GM19238 (cell line): ENCODE data around the gene SUMF1.
A peak's percentile ranks its signal among the peaks of the same experiment; 100 is the strongest.

Source experiments
- DNase-seq: peaks from one replicate; pipeline ENCODE4 v3.0.0; 2011; ENCODE audit warnings: low spot score; ENCODE audit not compliant: insufficient read length

SUMF1 gene

GRCh38 chr3:4466741-4467521 lies at the start of gene SUMF1:
Gene SUMF1, minus strand, starts transcription at chr3:4467269. Its CDS starts 24 bp downstream, at chr3:4467245.
- DNase-seq = peak; percentile 87

GRCh38 chr3:4515916-4516579 lies 49.0 kb upstream of the SUMF1 start:
- DNase-seq = no peak

DNA sequence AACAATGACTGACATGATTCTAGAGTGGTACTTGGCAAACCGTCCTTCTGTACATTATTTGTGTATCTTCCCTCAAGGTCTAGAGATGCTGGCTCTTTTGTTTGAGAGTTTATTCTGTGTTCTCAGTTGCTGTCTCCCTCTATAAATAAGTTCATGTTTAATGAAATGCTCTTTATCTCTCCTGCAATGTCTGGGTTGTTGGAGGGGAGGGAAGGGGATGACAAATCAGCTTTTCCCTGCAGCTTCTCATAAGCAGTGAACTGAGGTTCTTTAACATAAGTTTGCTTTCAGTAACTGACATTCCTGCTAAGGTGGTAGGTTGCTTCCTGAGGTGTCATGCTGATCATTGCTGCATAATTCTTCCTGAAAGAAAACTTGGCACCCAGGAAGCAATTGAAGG lies 47.8 kb upstream of the SUMF1 start:
- DNase-seq = no peak

- no peak for DNase-seq
Observed at GRCh38 chr3:4514321-4514720, 47.3 kb upstream of the SUMF1 start.

GRCh38 chr3:4512895-4513616 lies 46.0 kb upstream of the SUMF1 start:
- no peak for DNase-seq

DNA sequence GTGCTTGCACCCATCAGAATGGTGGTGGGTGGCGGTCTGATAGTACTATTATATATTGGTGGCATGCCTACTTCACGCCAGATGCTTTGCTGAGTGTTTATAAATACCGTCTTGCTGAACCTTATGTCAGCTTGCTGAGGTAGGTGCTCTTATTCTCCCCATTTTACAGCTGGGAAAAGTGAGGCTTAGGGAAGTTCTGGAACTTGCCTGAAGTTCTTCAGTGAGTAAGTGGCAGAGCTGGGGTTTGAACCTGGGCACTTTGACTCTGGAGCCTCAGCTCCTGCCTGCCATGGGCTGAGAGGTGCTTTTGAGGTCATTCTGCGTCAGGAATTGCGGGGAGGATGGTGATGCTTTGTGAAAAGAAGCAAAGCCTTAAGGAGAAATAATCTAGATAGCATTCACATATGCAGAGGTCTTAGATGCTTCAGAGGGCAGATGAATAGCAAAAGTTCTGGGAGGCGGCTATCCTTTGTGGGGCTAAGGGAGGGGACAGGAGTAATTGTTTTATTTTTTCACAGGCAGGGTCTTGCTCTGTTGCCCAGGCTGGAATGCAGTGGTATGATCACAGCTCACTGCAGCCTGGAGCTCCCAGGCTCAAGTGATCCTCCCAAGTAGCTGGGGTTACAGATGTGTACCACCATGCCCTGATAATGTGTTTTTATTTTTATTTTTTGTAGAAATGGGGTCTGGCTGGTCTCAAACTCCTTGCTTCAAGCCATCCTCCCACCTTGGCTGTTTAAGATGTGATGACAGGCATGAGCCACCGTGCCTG lies 44.6 kb upstream of the SUMF1 start:
- DNase-seq = no peak

DNA sequence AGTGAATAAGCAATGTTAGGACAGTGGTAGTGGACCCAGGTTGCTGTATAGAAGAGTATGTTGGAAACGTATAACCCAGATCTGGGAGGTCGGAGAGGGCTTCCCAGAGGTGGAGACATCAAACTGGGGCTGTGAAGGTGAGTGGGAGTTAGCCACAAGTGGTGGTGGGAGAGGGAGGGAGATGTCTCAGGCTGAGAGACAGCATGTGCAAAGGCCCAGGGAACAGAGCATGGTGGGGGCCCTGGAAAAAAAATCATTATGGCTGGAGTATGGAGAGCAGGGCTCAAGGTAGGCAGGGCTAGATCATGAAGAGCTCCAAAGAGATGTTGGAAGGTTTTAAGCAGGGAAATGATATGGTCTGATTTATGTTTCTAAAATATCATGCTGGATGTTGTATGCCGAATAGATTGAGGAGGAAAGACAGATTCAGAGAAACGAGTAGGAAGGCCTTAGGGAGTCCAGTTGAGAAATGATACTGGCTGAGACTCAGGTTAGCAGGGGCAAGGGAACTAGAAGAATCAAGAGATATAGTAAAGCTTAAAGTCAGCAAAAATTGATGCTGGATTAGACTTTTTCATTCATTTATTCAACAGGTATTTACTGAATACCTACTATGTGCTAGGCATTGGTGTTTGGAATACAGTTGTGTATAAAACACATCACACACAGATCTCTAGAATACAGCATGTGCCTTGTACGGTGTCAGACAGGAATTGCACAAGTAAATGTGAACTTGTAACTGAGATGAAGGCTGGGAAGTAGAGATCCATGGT lies 43.1 kb upstream of the SUMF1 start:
- no peak for DNase-seq

GRCh38 chr3:4509043-4509442 lies 42.0 kb upstream of the SUMF1 start:
- DNase-seq = no peak

DNA sequence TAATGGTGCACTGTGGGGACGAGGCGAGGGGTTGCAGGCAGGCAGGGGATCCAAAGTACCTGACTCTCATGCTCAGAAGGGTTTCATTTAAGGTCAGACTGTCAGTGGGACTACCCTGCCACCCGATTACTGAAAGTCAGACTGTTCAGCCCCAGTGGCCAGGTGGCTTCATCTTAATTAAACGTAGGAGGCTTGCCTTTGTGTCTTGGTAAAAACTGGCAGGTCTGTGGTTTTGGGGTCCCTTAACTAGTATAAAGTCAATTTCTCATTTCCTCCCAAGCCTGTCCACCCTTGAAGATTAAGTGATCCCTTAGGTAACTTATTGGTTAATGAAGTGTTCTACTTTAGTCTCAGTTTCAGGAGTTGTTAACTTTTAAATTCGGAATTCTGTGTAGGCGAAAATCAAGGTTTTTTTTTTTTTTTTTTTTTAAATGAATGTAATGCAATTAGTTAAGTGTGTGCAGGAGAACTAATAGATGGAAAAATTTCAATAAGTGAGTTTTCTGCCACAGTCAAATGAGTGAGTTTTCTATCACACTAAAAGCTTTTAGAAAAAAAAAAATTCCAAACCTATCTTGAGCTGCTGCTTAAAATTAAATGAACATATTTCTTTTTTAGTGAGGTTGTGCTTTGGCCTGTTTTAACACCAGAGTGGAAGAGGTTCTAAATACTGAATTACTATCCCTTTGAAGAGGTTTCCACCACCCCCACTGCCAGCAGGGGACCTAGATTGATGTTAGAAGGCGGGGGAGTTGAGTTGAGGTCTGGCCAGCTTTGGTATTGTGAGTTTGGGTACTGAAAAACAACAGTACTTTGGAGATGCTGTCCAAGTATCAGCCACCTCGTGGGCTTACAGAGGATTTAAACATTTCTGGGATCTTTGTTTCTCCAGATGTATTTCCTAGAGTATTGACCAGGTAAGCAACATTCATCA lies 41.2 kb upstream of the SUMF1 start:
- peak; percentile 45 for DNase-seq

DNA sequence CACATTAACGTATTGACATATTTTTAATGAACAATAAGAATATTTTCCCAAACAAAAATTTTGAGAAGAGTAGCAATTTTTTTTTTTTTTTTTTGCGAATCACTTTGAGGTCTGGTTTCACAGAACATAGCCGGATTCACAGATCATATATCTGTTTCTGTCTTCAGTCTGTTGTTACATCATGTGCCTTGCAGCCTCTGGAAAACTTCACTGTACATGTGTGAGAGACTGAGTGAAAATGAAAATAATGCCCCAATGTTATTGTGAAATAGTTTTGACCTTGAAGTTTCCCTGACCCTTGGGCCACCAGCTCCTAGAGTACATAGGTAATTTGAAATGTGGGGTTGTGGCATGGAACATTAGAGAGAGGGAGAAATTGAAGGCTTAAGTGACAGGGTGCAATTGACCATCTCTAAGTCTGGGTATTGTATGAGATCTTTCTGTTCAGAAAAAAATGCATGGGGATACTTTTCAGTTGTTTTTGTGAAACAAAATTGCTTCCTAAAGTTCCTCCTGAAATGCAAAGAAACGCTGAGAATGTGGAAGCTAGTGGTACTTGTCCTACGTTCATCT lies 40.0 kb upstream of the SUMF1 start:
- no peak for DNase-seq

- DNase-seq = no peak
Observed at GRCh38 chr3:4506559-4507023, 39.5 kb upstream of the SUMF1 start.

DNA sequence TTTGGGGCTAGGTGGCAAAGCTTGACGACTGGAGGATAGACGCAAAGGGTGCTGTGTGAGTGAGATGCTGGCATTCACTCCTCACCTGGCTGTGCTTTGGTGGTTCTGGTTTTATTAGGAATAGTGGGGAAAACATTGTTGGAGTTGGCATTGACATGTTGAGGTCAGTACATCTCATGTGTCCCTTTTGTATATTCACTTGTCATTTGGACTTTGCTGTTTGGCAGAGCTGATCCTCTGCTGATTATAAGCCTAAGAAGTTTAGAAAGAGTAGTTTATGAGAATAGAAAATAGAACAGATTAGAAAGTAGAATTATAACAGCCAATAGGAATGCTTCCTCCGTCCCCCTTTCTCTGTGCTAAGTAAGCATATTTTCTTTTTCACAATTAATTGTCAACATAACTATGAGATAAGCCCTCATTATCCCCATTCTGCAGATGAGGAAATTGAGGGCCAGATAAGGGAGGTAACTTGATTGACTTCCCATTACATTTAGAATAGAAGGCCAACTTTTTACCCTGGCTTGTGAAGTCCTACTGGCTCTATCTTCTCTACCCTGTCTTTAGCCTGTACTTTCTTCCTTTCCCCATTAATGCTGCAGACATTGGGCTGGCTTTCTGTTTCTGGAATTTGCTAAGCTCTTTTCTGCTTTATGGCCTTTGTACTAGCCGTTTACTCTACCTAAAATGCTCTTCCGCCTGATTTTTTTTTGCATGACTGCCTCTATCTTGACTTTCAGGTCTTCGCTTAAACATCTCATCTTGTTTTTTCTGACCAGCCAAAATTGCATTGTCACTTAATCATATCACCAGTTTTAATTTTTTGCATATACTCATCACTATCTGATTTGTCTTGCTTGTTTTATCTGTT lies 38.9 kb upstream of the SUMF1 start:
- DNase-seq = no peak

DNA sequence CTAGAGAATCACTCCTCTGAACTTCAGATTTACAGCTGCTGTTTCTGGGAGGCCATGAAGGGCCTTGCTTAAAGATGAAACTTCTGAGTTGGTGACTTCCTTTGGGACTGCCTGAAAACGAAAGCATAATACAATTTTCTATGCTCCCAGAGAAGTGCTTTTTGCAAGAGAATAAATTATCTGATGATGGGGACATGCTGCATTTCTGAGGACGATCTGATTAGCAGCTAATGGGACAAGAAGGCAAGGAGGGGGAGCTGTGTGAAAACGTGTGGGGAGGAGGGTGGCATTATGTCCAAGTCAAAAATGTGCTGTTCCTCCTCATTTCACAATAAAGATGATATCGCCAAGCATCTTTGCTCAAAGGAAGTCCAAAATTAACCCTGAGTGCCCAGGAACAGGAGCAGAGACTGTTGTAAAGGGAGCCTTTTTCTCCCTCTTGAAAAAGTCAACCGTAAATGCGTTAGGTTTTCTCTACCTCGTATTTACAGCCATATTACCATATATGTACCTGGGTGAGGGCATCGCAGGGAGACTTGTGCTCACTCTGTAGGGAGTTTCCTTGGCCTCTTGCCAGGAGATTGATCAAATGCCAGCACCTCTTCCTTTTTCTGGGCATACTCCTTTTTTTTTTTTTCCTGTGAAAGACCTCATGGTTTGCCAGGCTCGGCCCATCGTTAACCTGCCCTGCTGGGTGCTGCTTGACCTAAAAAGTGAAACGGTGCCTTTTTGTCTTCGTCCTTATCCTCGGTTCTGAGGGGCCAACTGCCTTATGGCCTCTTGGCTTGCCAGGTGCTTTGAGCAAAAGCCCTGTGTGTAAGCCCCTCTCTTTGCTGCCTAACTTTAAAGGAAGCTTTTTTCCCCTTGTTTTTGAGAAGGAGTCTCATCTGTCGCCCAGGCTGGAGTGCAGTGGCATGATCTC lies 37.5 kb upstream of the SUMF1 start:
- DNase-seq = no peak

GRCh38 chr3:4503050-4503449 lies 36.0 kb upstream of the SUMF1 start:
- DNase-seq = no peak

DNA sequence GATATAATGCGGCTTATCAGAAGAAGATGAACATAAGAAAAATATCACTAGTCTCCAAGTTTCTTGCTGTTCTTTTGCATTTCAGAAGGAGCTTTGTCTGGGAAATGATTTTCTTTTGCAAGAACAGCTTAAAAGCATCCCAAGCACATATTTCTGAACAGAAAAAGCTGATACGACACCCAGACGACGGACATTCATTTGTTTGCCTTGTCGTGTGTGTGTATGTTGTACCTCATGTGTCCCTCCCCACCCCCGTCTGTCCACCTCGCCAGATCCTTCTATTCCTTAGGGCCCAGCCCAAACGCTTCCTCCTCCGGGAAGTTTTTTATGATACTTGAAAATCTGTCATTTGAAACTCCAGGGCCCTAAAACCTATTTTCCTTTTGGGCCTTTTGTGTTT lies 34.9 kb upstream of the SUMF1 start:
- no peak for DNase-seq

DNA sequence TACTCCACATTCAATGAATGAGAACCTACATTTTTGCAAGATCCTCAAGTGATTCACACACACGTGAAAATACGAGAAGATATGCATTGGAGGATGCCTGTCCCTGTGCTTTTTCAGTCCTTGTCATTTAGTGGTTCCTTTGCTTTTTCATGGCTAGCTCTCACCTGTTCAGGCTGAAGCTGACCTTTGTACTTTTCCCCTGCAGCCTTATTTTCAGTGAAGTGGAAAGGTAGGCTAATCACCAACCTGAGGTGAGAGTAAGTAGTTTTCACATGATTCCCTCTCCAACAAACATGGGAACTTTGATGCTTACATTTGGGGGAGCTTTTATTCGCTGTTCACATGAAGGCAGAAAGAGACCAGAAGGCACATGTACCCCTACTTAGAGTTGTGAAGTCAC lies 34.4 kb upstream of the SUMF1 start:
- no peak for DNase-seq

- DNase-seq = no peak
Observed at GRCh38 chr3:4498446-4498845, 31.4 kb upstream of the SUMF1 start.
